ENCODE data around the gene ONECUT3.
"Not testable (repeated sequence)": the region's sequence is repeated elsewhere in the genome, so short reads cannot be mapped to it uniquely, and the experiment has no call there.

ONECUT3 gene

GRCh38 chr19:1752757-1753728, at the start of gene ONECUT3:
Gene ONECUT3 (plus strand): TSS chr19:1753506. CDS start chr19:1753663, 157 bp downstream.
- TF ChIP-seq CTCF (IDR thresholded peaks at IDR 0.05; ENCODE audit: low read depth, low read length): no peak
- H3K4me3 ChIP-seq (ENCODE audit: low read depth, low read length): no peak within 1 kb of the TSS

GRCh38 chr19:1704339-1704738, 49.0 kb upstream of the ONECUT3 start:
- no peak overlapping the region for H3K4me3 ChIP-seq (ENCODE audit: low read depth, low read length)
- TF ChIP-seq CTCF (IDR thresholded peaks at IDR 0.05; ENCODE audit: low read depth, low read length): no peak

GRCh38 chr19:1705367-1705766, 47.9 kb upstream of the ONECUT3 start:
- H3K4me3 ChIP-seq (ENCODE audit: low read depth, low read length): no peak overlapping the region
- TF ChIP-seq CTCF (IDR thresholded peaks at IDR 0.05; ENCODE audit: low read depth, low read length): no peak

GRCh38 chr19:1706646-1707045, 46.7 kb upstream of the ONECUT3 start:
- not testable (repeated sequence) for H3K4me3 ChIP-seq (ENCODE audit: low read depth, low read length)

- no peak for TF ChIP-seq CTCF (IDR thresholded peaks at IDR 0.05; ENCODE audit: low read depth, low read length)
- no peak overlapping the region for H3K4me3 ChIP-seq (ENCODE audit: low read depth, low read length)
These were observed 46.1 kb upstream of the ONECUT3 start for GRCh38 chr19:1707240-1707639.

- TF ChIP-seq CTCF (IDR thresholded peaks at IDR 0.05; ENCODE audit: low read depth, low read length): no peak
- no peak overlapping the region for H3K4me3 ChIP-seq (ENCODE audit: low read depth, low read length)
These were observed 40.1 kb upstream of the ONECUT3 start for GRCh38 chr19:1713170-1713569.

GRCh38 chr19:1715540-1715939, 37.8 kb upstream of the ONECUT3 start:
- TF ChIP-seq CTCF (IDR thresholded peaks at IDR 0.05; ENCODE audit: low read depth, low read length): no peak
- H3K4me3 ChIP-seq (ENCODE audit: low read depth, low read length): no peak overlapping the region

Data from WI38 (cell line).